HG03108 (cell line): ENCODE results near the gene FBXL19.
A peak's percentile ranks its signal among the peaks of the same experiment; 100 is the strongest.

Experiments
- ATAC-seq: cut with Tn5 transposase; IDR thresholded peaks from one replicate; pipeline ENCODE4 v1.9.1; 2021; ENCODE audit warnings: moderate library complexity; ENCODE audit not compliant: unreplicated experiment

Gene FBXL19

DNA sequence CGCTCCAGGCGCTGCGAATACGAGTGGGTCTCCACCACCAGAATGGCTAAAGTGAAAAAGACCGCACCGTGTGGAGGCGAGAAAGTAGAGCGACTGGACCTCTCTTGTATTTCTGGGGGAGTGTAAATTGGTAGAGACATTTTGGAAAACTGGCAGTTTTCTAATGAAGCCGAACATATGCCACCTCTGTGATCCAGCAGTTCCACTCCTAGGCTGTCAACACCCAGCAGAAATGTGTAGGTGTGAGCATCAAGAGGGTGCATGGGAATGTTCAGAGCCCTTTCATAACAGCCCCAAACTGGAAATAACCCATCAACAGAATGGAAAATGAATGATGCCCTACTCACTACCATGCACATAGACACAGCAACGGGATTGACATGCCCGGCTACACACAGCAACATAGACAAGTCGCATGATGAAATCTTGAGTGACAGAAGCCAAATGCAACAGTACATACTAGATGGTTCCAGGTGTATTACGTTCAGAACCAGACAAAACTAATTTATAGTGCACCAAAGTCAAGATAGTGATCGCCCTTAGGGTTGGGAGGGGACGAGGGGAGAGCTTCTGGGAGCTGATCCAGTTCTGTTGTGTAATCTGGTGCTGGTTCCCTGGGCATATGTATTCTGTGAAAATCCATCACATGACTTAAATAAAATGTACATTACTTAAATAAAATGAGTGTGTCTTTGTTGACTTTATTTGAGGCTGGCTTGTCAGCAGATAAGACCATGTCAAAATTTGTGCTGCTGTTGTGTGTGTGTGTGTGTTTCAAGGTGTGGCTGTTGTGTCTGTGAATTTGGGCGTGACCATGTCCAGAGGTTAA is 28.6 kb upstream of the FBXL19 start:
- ATAC-seq, result no peak

DNA sequence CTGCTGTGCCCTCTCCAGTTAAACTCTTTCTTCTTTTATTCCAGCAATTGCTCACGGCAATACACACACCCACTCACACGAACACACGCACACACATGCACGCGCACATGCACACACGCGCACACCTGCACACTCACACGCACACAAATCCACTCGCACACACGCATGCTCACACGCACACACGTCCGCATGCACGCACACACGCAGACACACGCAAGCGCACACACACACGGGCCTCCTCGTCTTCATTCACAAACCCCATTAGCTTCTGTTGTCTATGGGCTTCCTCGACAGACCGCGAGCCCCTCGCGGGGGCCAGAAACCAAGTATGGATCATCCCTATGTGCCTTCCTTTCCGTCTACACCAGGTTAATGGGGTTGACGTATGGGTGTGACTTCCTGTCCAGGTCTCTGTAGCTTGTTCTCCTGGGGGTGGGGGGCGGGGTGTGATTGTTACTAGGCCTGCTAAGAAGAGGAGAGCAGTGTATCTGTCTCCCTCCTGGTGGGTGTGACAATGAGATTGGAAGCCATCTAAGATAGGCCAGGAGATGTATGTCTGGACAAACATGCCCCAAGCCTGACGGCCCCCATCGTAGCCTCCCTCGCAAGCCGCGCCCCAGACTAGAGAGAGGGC is 27.6 kb upstream of the FBXL19 start:
- no peak for ATAC-seq

DNA sequence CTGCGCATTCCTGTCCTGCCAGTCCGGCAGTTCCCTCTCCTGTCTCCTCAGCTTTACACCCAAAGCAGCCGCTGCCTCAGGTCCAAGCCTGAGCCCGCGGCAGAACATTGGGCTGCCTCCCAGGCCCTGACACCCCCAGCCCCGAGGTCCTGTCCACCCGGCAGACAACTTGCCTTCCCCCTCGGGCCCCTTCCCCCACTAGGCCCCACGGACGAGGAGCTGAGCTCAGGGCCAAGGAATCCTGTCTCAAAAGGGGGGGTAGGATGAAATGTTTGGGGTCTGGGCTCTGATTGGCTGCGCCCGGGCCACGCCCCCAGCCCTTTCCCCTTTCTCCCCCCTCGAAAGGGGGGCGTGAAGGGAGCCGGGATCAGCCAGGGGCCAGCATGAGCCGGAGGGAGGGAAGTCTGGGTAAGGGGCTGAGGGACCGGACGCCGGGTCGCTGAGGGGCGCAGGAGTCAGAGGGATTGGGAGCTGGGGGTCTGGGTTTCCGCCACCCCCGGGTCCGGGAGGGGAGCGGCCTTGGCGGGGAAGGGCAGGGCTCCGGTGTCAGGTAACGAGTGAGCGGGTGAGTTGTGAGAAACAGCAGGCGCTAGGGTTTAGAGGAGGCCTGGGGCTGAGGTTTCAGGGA is 27.0 kb upstream of the FBXL19 start, which contains the start of gene CTF1:
TSS of gene CTF1 (plus strand) at position 354 of the 628 bp plus-strand sequence. CDS start at position 384, 30 bp downstream.
- no peak for ATAC-seq

- ATAC-seq, result peak; percentile 41
Measured at GRCh38 chr16:30896889-30897733, 26.3 kb upstream of the FBXL19 start.

DNA sequence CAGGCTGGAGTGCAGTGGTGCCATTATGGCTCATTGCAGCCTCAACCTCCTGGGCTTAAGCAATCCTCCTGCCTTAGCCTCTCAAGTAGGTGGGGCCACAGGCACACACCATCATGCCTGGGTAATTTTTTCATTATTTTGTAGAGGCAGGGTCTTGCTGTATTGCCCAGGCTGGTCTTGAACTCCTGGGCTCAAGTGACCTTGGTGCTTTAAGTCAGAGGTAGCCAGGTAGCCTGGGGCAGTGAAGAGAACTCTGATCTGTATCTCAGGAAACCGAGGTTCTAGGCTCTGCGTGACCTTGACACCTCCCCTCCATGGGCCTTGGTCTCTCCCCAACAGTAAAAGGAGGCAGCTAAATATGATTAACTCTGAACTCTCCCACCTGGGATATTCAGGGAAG is 23.6 kb upstream of the FBXL19 start:
- no peak for ATAC-seq

DNA sequence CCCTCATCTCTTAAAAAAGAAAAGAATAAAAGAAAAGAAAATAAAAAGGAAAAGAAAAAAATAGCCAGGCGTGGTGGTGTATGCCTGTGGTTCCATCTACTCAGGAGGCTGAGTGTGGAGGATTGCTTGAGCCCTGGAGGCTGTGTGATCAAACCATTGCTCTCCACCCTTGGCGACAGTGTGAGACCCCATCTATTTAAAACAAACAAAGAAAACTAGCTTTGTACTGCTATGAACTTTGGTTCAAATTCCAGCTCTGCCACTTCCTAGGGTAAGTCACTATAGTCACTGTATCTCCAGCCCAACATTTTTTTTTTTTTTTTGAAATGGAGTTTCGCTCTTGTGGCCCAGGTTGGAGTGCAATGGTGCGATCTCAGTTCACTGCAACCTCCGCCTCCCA is 22.8 kb upstream of the FBXL19 start:
- ATAC-seq, result no peak

DNA sequence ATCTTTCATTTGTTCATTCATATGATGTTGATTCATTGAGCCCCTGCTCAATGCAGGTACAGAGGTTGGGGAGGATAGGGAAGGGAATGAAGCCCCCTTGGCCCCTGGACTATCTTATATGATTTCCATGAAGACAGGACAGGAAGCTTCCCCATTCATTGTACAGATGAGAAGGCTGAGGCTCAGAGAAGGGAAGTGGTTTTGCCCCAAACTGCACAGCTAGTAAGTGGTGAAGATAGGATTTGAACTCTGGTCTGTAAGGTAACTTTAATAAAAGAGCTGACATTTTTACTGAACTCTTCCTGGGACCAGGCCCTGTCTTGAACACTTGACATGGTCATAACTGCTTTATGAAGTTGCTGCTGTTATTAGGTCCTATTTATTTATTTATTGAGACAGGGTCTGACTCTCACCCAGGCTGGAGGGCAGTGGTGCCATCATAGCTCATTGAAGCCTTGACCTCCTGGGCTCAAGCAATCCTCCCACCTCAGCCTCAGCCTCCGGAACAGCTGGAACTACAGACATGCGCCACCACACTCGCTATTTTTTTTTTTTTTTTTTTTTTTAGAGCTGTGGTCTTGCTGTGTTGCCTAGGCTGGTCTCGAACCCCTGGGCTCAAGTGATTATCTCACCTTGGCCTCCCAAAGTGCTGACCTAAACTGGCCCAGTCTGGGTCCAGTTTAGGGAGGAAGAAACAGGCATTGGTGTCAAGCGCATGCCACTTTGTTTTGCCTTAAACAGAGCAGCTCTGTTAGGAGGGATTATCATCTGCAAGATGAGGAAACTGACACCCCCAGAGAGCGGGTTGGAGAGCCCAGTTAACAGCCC is 22.0 kb upstream of the FBXL19 start:
- ATAC-seq, result no peak

DNA sequence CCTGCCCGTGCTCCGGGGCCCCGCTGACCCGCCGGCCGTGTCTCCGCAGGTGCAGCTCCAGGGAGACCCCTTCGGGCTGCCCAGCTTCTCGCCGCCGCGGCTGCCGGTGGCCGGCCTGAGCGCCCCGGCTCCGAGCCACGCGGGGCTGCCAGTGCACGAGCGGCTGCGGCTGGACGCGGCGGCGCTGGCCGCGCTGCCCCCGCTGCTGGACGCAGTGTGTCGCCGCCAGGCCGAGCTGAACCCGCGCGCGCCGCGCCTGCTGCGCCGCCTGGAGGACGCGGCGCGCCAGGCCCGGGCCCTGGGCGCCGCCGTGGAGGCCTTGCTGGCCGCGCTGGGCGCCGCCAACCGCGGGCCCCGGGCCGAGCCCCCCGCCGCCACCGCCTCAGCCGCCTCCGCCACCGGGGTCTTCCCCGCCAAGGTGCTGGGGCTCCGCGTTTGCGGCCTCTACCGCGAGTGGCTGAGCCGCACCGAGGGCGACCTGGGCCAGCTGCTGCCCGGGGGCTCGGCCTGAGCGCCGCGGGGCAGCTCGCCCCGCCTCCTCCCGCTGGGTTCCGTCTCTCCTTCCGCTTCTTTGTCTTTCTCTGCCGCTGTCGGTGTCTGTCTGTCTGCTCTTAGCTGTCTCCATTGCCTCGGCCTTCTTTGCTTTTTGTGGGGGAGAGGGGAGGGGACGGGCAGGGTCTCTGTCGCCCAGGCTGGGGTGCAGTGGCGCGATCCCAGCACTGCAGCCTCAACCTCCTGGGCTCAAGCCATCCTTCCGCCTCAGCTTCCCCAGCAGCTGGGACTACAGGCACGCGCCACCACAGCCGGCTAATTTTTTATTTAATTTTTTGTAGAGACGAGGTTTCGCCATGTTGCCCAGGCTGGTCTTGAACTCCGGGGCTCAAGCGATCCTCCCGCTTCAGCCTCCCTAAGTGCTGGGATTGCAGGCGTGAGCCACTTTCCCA is 21.1 kb upstream of the FBXL19 start:
- ATAC-seq, result peak; percentile 63

- no peak for ATAC-seq
Measured at GRCh38 chr16:30903002-30903401, 20.4 kb upstream of the FBXL19 start.

DNA sequence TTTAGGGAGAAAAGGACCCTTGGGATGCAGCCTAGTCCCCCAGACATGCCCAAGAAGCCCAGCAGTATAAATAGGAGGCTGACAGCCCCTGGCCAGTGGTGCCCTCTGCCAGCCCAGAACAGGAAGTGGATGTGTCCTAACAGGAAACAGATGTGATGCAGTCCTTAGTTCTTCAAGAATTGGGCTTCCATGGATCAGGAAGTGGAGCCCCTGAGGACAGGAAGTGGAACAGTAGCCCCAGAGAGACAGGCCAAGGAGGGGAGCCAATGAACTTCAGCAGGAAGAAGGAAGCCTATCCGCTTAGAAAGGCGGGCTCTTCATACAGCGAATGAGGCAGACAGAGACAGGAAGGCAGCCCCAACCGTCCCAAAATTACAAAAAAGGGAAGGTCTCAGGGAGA is 19.8 kb upstream of the FBXL19 start:
- no peak for ATAC-seq

DNA sequence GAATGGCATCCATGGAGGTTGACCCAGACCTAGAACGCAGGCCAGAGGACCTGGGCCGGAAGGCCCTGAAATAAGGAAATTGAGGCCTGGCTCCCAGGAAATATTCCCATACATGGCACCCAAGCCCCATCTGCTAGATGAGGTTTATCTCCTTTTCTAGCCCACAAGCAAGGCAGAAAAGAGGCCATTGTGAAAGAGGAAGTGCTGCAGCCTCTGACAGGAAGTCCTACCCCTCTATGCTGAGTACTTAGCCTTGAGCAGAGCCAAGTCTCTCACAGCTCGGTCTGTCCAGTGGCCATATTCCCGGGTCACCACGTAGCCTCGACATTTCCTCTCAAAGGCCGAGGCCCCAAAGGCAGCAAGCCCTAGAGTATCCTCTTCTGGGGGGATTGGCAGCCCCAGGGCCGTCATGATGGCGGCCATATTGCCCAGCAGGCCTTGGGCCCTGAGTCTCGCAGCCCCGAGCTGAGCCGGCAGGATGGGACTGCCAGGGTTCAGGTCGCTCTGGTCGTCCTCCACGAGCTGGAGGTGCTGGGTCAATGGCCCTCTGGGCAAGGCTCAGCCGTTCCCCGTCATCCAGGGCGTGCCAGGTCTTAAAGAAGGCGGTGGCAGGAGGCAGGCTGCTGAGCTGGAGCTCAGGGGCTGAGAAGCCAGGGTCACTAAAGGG is 19.1 kb upstream of the FBXL19 start:
- no peak for ATAC-seq

- no peak for ATAC-seq
Measured at GRCh38 chr16:30907064-30907463, 16.3 kb upstream of the FBXL19 start.

- ATAC-seq, result no peak
Measured at GRCh38 chr16:30910427-30911029, 12.8 kb upstream of the FBXL19 start.

DNA sequence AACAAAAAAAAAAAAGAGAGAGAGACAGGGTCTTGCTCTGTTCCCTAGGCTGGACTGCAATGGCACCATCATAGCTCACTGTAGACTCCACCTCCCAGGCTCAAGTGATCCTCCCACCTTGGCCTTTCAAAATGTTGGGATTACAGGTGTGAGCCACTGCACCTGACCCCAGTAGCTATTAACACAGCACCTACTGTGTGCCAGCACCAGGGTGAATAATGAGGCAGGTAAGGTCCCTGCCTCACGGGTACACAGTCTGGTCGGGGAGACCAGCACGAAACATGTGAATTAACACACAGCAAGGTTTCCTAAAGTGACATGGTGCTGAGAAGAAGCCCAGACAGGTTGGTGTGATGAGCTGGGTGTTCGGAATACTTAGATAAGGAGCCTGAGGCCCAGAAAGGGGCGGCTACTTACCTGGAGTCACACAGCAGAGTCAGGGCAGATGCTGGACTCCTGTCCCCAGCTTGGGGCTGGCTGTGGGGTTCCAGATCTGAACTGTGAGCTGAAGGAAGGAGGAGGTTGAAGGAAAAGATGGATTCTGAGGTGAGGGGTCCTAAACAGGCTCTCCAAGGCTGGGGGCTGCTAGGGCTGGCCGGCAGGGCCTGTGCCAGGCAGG is 10.5 kb upstream of the FBXL19 start:
- ATAC-seq, result no peak

DNA sequence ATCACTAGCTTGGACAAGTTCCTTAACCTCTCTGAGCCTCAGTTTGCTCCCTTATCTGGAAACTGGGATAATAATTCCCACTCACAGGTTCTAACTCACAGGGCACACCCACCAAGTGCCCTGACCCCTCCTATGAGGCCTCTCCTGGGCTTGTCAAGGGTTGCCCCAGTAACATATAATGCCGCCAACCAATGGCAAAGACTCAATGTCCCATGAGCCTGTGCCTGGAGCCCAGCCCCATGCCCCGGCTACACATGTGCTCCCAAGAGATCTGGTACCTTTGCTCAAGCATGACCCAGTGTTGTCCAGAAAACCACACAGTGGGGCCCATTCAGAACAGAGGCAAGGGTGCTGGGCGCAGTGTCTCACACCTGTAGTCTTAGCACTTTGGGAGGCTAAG is 8.5 kb upstream of the FBXL19 start:
- no peak for ATAC-seq

DNA sequence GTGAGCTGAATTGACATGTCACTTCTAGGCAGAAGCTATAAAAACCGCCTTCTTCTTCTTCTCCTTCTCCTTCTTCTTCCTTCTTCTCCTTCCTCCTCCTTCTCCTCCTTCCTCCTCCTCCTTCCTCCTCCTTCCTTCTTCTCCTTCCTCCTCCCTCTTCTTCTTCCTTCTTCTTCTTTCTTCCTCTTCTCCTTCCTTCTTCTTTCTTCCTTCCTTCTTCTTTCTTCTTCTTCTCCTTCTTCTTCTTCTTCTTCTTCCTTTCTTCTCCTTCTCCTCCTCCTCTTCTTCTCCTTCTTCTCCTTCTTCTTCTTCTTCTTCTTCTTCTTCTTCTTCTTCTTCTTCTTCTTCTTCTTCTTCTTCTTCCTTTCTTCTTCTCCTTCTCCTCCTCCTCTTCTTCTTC is 4.8 kb upstream of the FBXL19 start:
- ATAC-seq, result no peak

GRCh38 chr16:30920891-30921290 is 2.5 kb upstream of the FBXL19 start:
- ATAC-seq, result no peak

DNA sequence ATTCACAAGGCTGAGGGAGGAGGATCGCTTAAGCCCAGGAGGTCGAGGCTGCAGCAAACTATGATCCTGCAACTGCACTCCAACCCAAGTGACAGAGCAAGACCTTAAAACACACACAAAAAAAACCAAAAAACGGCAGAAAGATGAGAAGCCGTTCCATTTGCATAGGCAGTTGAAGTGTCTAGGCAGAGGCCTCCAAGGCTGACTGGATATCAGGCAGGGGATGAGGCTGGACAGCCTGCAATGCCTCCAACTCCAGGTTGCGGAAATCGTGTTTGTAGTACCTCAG is 2.0 kb upstream of the FBXL19 start:
- no peak for ATAC-seq
